Measurements from ENCODE around the gene KIR2DL1.
"Not testable (repeated sequence)": the region's sequence is repeated elsewhere in the genome, so short reads cannot be mapped to it uniquely, and the experiment has no call there.

The KIR2DL1 gene

DNA sequence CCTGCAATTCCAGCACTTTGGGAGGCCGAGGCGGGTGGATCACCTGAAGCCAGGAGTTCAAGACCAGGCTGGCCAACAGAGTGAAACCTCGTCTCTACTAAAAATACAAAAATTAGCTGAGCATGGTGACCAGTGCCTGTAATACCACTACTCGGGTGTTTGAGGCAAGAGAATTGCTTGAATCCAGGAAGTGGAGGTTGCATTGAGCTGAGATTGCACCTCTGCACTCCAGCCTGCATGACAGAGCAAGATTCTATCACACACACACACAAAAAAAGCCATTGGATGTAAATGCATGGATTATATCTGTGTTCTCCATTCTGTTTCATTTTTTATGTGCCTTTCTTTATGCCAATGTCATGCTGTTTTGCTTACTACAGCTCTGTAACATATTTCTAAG is 54.8 kb downstream of the KIR2DL1 start:
- not testable (repeated sequence) for FAIRE-seq

DNA sequence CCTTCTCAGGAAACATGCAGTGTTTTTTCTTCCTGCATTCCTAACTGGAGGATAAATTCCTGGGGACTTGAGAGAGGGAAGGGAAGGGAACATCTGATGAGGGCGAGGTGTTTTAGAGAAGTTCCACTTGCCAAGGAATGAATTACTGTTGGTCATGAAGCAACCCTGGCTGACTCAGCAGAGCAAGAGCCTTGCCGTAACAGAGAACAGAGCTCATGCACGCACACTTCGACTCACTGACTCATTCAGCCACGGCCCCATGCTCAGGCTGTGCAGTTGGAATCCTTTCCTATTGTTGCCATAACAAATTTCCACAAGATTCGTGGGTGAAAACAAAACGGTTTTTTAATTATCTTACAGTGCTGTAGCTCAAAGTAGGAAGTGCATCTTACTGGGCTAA is 55.7 kb downstream of the KIR2DL1 start:
- not testable (repeated sequence) for FAIRE-seq

DNA sequence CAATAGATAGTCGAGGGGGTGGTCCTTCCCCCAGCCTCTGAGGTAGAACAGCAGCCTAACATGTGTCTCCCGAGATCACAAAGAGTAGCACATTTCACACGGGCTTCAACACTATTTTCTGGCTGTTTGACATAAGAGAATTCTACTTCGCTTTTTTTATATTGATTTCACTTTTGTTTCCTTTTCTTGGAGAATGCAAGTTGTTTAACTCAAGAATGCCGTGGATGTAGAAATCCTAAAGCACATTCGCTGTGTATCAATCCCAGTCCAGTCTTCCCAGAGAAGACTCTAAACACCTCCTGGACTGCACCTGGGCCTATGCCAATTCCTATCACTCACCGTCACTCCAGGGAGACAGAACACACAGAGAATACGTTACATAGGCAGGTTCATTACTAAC is 58.5 kb downstream of the KIR2DL1 start:
- not testable (repeated sequence) for FAIRE-seq

DNA sequence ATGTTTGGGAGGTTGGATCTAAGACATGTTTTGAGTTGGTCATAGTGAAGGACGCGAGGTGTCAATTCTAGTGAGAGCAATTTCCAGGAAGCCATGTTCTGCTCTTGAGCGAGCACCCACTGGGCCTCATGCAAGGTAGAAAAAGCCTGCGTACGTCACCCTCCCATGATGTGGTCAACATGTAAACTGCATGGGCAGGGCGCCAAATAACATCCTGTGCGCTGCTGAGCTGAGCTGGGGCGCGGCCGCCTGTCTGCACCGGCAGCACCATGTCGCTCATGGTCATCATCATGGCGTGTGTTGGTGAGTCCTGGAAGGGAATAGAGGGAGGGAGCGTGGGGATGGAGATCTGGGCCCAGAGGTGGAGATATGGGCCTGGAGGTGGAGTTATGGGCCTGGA is 62.9 kb downstream of the KIR2DL1 start, which contains the start of gene KIR2DS4:
KIR2DS4 (plus strand) TSS at position 181 of the 400 bp plus-strand sequence.
- not testable (repeated sequence) for FAIRE-seq
